ENCODE data around the gene CCR5.
A peak's percentile ranks its signal among the peaks of the same experiment; 100 is the strongest.
"Not testable (repeated sequence)": the region's sequence is repeated elsewhere in the genome, so short reads cannot be mapped to it uniquely, and the experiment has no call there.

CCR5 gene

DNA sequence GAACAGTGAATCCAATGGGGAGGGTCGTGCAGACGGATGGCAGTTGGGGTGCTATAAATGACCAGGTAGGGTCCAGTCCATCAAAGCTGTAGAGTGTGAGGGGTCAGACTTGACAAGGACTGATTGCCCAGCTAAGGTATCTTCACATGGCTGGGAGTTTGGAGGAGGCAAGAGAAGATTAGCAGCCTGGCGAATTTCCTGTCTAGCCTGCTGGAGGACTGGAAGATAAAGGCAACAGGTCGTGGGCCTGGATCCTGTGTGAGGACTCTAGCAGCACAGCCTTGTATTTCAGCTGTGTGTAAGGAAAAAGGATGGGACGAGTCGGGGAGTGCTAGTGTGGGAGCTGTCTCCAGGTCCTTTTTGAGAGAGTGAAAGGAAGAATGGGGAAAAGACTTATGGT, 18.6 kb downstream of the CCR5 start:
- no peak overlapping the region for H3K27ac ChIP-seq
- TF ChIP-seq ZFX (IDR thresholded peaks at IDR 0.05), result no peak
- TF ChIP-seq, protein P1, sequence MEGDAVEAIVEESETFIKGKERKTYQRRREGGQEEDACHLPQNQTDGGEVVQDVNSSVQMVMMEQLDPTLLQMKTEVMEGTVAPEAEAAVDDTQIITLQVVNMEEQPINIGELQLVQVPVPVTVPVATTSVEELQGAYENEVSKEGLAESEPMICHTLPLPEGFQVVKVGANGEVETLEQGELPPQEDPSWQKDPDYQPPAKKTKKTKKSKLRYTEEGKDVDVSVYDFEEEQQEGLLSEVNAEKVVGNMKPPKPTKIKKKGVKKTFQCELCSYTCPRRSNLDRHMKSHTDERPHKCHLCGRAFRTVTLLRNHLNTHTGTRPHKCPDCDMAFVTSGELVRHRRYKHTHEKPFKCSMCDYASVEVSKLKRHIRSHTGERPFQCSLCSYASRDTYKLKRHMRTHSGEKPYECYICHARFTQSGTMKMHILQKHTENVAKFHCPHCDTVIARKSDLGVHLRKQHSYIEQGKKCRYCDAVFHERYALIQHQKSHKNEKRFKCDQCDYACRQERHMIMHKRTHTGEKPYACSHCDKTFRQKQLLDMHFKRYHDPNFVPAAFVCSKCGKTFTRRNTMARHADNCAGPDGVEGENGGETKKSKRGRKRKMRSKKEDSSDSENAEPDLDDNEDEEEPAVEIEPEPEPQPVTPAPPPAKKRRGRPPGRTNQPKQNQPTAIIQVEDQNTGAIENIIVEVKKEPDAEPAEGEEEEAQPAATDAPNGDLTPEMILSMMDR (conservative IDR thresholded peaks at IDR 0.05), result no peak

DNA sequence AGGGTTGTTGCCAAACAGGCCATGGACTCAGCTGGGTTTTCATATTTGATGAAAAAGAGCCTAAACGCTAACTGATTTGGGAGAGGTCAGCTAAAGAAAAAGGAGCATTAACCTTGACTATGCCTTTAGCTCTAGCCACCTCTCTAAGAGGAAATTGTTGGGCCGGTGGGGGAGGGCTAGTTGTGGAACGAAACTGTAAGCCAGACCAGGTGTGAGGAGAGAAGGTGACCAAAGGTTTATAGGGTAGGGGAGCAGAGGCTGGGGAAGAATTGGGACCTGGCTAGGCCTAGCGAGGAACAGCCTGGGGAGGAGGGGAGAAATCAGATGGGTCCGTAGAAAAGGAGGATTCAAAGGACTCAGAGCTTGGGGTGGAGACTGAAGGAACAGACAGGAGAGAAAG, 20.8 kb downstream of the CCR5 start:
- H3K27ac ChIP-seq, result not testable (repeated sequence)

DNA sequence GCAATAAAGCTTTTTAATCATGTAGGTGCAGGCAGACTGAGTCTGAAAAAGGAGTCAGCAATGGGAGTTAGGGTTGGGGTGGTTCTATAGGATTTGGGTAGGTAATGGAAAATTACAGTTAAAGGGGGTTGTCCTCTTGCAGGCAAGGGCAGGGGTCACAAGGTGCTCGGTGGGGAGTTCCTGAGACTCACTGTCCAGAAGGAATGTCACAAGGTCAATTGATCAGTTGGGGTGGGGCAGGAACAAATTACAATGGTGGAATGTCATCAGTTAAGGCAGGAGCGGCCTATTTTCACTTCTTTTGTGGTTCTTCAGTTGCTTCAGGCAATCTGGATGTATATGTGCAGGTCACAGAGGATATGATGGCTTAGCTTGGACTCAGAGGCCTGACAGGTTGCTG, 22.3 kb downstream of the CCR5 start:
- TF ChIP-seq, protein P1 (conservative IDR thresholded peaks at IDR 0.05), result no peak
- TF ChIP-seq ZFX (IDR thresholded peaks at IDR 0.05), result no peak
- H3K27ac ChIP-seq, result no peak overlapping the region

DNA sequence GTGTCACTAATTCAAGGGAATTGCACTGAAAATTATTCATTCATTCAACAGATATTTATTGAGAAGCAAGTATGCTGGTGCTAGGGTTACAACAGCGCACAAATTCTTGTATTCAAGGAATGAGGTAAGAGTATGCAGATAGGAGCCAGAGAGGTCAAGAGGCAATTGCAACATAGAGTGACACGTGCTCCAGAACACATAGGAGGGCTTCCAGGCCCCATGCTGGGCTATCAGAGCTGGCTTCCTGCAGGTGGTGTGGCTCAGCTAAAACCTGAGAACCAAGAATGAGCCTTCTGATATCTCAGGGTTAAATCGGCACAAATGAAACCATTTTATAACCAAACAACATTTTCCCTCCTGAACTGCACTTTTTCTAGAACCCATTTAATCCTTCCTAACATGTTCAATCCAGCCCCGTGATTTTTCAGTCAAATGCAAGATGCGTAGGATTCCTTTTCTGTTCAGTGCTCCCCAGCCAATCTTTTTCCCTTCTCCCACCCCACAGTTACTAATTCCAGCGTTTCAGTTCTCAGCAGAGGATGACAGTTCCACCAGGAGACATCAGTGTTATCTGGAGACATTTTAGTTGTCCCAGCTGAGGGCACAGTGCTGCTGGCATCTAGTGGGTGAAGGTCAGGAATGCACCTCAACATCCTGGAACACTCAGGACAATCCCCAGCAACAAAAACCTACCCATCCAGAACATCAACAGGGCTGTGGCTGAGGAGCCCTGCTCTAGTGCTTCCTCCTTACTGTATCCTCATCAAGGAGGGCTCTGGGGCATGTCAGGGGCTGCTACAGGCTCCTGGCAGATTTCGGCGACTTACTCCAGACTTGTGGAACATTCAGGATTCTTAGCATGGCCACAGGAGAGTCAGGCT, 23.0 kb downstream of the CCR5 start:
- TF ChIP-seq, protein P1 (conservative IDR thresholded peaks at IDR 0.05), result no peak
- no peak for TF ChIP-seq ZFX (IDR thresholded peaks at IDR 0.05)
- H3K27ac ChIP-seq, result no peak overlapping the region

DNA sequence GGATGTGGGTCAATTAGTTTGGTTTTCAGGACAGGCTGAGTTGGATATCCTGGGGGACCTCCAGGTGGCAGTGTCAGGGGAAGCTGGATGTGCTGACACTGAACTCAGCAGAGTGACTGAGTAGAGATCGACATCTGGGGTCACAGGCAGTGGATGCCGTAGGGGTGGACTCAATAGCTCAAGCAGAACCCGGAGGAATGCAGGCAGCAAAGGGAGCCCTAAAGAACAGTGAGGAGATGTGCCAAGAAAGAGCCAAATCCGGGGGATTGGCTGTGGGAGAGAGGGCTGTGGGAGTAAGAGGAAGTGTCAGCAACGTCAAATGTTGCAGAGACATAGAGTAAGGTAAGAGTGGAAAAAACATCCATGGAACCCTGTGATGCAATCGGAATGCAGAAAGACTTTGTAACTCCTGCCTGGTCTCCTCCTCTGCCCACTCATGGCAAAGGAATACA, 24.5 kb downstream of the CCR5 start:
- TF ChIP-seq ZFX (IDR thresholded peaks at IDR 0.05), result no peak
- TF ChIP-seq, protein P1 (conservative IDR thresholded peaks at IDR 0.05), result peak; percentile 23
- H3K27ac ChIP-seq, result no peak overlapping the region

DNA sequence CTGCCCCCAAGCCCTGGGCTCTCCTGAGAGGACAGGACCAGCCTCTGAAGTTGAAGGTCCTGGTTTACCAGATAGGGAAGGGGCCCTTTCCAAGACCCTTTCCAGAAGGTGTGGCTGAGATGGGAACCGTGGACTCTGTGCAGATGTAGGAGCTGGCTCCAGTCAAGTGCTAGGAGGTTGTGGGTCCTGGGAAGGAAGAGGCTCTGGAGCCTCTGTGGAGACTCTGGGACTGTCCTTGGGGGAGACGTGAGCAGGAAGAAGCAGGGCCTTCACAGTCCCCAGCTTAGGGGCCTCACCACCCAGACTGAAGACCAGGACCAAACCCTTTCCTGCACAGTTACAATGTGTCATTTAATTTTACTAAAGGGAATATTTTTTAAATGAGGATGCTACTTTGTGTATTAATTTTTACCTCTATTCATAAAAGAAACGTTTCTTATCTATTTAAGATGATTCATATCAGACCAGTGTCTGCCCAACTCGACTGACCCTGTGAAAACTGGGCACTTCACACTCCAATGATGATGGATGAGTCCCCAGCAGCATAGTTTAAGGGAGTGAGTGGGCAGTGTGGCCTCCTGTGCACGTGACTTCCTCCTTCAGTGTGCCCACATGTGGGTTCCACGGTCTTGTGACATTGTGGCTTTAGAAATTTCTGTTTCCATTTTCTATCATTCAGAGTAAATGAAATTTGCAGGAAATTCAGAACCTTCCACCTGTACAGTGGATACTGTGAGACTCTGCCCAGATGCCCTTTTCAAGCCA, 25.2 kb downstream of the CCR5 start:
- no peak for TF ChIP-seq ZFX (IDR thresholded peaks at IDR 0.05)
- TF ChIP-seq, protein P1 (conservative IDR thresholded peaks at IDR 0.05), result no peak
- no peak overlapping the region for H3K27ac ChIP-seq

DNA sequence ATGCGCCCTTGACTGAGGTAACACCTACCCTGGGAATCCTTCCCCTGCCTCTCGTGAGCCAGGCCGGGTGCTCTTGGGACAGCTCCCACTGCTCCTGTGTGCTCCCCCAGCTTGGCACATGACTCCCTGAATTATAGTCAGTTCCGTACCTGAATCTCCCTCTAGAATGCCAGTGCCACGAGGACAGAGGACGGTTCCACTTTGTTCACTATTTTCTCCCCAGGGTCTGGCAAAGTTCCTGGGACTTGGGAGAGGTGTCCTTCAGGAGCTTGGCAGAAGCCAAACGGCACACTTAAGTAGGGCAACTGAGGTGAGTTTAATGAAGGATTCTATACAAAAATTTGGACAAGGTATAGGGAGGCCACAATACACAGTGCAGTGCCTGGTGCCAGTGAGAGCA, 26.4 kb downstream of the CCR5 start:
- no peak overlapping the region for H3K27ac ChIP-seq
- TF ChIP-seq, protein P1 (conservative IDR thresholded peaks at IDR 0.05), result no peak
- TF ChIP-seq ZFX (IDR thresholded peaks at IDR 0.05), result no peak
